GM12878 (cell line): ENCODE results near the gene LGMN. TPM values are rescaled to one million over a fixed set of nuclear protein-coding genes. Genes with fewer than 3 reads are reported as not detected.

Source experiments
- ATAC-seq: fragments of 200-7000 bp; cut with Tn5 transposase; 3 replicates; pipeline ENCODE4 v1.9.1; 2020; ENCODE audit warnings: mild to moderate bottlenecking, moderate library complexity
- BruUV-seq: library from RNA; stranded (reverse); fragments of 400-500 nt; replicated peaks from 2 replicates; lab custom pipeline; 2021; lab: Mats Ljungman, UMichigan
- CTCF ChIA-PET: fragments of 300-600 bp; sonication (Branson Sonifier 250); formaldehyde crosslinking; extraction: SDS; loops from one replicate; lab custom pipeline; 2021; ENCODE audit warnings: inconsistent platforms; lab: Yijun Ruan, JAX
- POLR2A ChIA-PET: fragments of 350-600 bp; formaldehyde crosslinking; extraction: SDS; loops from one replicate; lab custom pipeline; 2021; ENCODE audit warnings: inconsistent platforms; lab: Charles Lee
- RAD21 ChIA-PET: fragments of 300-600 bp; sonication (Branson Sonifier 250); formaldehyde crosslinking; loops from one replicate; lab custom pipeline; 2023; ENCODE audit warnings: antibody characterized with exemption; ENCODE audit not compliant: unreplicated experiment; lab: Charles Lee
- SMC1A ChIA-PET: fragments of 300-600 bp; sonication (Branson Sonifier 250); formaldehyde crosslinking; loops from one replicate; lab custom pipeline; 2023; ENCODE audit not compliant: unreplicated experiment, uncharacterized antibody; lab: Charles Lee
- DNase-seq: peaks from one replicate; pipeline ENCODE4 v3.0.0-alpha.2; 2011; ENCODE audit warnings: low read depth, low spot score
- FAIRE-seq: peaks from 3 replicates; lab custom pipeline; 2011; peaks lifted over from hg19 to GRCh38; lab: Jason Lieb, UNC
- H2AFZ ChIP-seq: 2 replicates; pipeline ENCODE4 v1.6.0; 2011; ENCODE audit warnings: low read depth, low read length, control low read depth; ENCODE audit not compliant: control insufficient read depth
- H3K27ac ChIP-seq: 2 replicates; pipeline ENCODE4 v1.5.1; 2011; ENCODE audit warnings: control low read depth; ENCODE audit not compliant: control insufficient read depth, insufficient read depth
- H3K27me3 ChIP-seq, 2 experiments: replicated peaks in 1 of 2; 2 replicates each; pipeline versions ENCODE4 v1.6.0 to v1.6.1; 2011; ENCODE audit warnings: low read length in 1 of 2; ENCODE audit not compliant: control insufficient read depth in 2 of 2, insufficient read depth in 2 of 2
- H3K36me3 ChIP-seq, 2 experiments: 2 replicates each; pipeline ENCODE4 v1.5.1; 2011; ENCODE audit warnings: low read length in 1 of 2; ENCODE audit not compliant: control insufficient read depth in 2 of 2, insufficient read depth in 2 of 2
- H3K4me1 ChIP-seq: 2 replicates; pipeline ENCODE4 v1.6.1; 2011; ENCODE audit warnings: mild to moderate bottlenecking, low read length, moderate library complexity, mixed read lengths; ENCODE audit not compliant: control insufficient read depth, insufficient read depth
- H3K4me2 ChIP-seq: 2 replicates; pipeline ENCODE4 v1.6.0; 2011; ENCODE audit warnings: control low read depth; ENCODE audit not compliant: control insufficient read depth, insufficient read depth
- H3K4me3 ChIP-seq: fragments of 200-600 bp; sonication (generic); 2 replicates; pipeline ENCODE4 v1.5.1; 2016
- H3K79me2 ChIP-seq: 2 replicates; pipeline ENCODE4 v1.6.0; 2011; ENCODE audit warnings: low read length; ENCODE audit not compliant: control insufficient read depth, insufficient read depth
- H3K9ac ChIP-seq: 2 replicates; pipeline ENCODE4 v1.8.0; 2011; ENCODE audit warnings: low read length, control low read depth, mixed read lengths; ENCODE audit not compliant: control insufficient read depth, insufficient read depth
- H3K9me3 ChIP-seq: replicated peaks from 3 replicates; pipeline ENCODE4 v1.5.1; 2011; ENCODE audit warnings: mild to moderate bottlenecking, low read length; ENCODE audit not compliant: control insufficient read depth, insufficient read depth
- H4K20me1 ChIP-seq: 2 replicates; pipeline ENCODE4 v1.6.0; 2011; ENCODE audit not compliant: control insufficient read depth, insufficient read depth
- ATF7 ChIP-seq: fragments of 450-650 bp; IDR thresholded peaks from 2 replicates; pipeline ENCODE4 v1.6.1; 2016; ENCODE audit warnings: low read depth, mild to moderate bottlenecking
- CEBPZ ChIP-seq: fragments of 150-350 bp; IDR thresholded peaks from 2 replicates; pipeline ENCODE4 v1.6.1; 2016; ENCODE audit warnings: low read depth, low read length
- CREM ChIP-seq: IDR thresholded peaks from 2 replicates; pipeline ENCODE4 v1.6.1; 2014; ENCODE audit warnings: antibody characterized with exemption, low read depth
- MXI1 ChIP-seq: fragments of 150-350 bp; IDR thresholded peaks from 2 replicates; pipeline ENCODE4 v1.6.1; 2011; ENCODE audit warnings: low read depth, mild to moderate bottlenecking, inconsistent platforms, low read length, improper control_type of control experiment
- NR2F1 ChIP-seq: fragments of 450-650 bp; conservative IDR thresholded peaks from 2 replicates; pipeline ENCODE4 v1.6.1; 2017; ENCODE audit warnings: mild to moderate bottlenecking
- NRF1 ChIP-seq: conservative IDR thresholded peaks from 2 replicates; pipeline ENCODE4 v1.6.1; 2011; ENCODE audit warnings: mild to moderate bottlenecking, low read depth, low read length, improper control_type of control experiment
- RELB ChIP-seq: fragments of 450-650 bp; IDR thresholded peaks from 2 replicates; pipeline ENCODE4 v1.6.1; 2017; ENCODE audit warnings: low read depth, mild to moderate bottlenecking, moderate library complexity
- TCF3 ChIP-seq: IDR thresholded peaks from 2 replicates; pipeline ENCODE4 v1.6.1; 2012; ENCODE audit warnings: low read depth, mild to moderate bottlenecking, low read length, borderline replicate concordance; ENCODE audit not compliant: insufficient read depth
- ZNF274 ChIP-seq: IDR thresholded peaks from one replicate; pipeline ENCODE4 v1.8.0; 2011; ENCODE audit not compliant: insufficient read length, insufficient read depth
- ZNF384 ChIP-seq: IDR thresholded peaks from 2 replicates; pipeline ENCODE4 v1.6.1; 2012; ENCODE audit warnings: low read depth, mild to moderate bottlenecking, low read length, improper control_type of control experiment, borderline replicate concordance
- ZNF687 ChIP-seq: fragments of 450-650 bp; IDR thresholded peaks from 2 replicates; pipeline ENCODE4 v1.6.1; 2017; ENCODE audit warnings: mild to moderate bottlenecking, moderate library complexity
- WGBS: methylation state at CpG from one replicate; pipeline ENCODE4 v1.1.6; 2016; ENCODE audit warnings: low lambda C conversion rate; ENCODE audit not compliant: insufficient replicate concordance, insufficient coverage; ENCODE audit errors: missing lambda C conversion rate; 5-methylcytosine and 5-hydroxymethylcytosine counted together
- in situ Hi-C: fragments of 300-500 bp; cut with MboI; formaldehyde crosslinking; loops from 9 replicates; pipeline ENCODE4 v1.14.3; 2018; ENCODE audit warnings: mixed read lengths
- intact Hi-C: fragments of 100-400 bp; cut with micrococcal nuclease; formaldehyde crosslinking; loops from one replicate; pipeline ENCODE4 v1.14.2; 2022; ENCODE audit not compliant: unreplicated experiment
- polyA plus RNA-seq, 11 experiments: library from polyadenylated mRNA; depleted of rRNA in 4 of 11; unstranded in 6 of 11; stranded (reverse) in 5 of 11; fragments of >200 nt; fragmentation: Nextera tagmentation in 4 of 11; fragmentation: Illumina TruSeq in 1 of 11; extraction: Ambion mirVana in 4 of 11; extraction: Trizol in 1 of 11; gene quantifications; 1 replicate in 1 of 11; 2 replicates in 10 of 11; pipeline versions ENCODE4 v1.2.1 to v1.2.3, GENCODE V29; 2011 to 2016; ENCODE audit warnings: inconsistent platforms in 2 of 11, missing spikeins in 2 of 11, low read depth in 1 of 11
- total RNA-seq, 4 experiments: library from RNA; depleted of rRNA in 3 of 4; stranded (reverse); fragments of >200 nt in 3 of 4; fragmentation: Illumina TruSeq in 1 of 4; extraction: Trizol in 1 of 4; gene quantifications; 2 replicates each; pipeline versions ENCODE4 v1.2.1 to v1.2.3, GENCODE V29; 2013 to 2021

Gene LGMN
- total and polyA plus RNA-seq, 10 of the 15 experiments (the other 5 are each of a cell fraction or from before 2014, with no cell fraction given), result 0.71 to 192 (median 3.9) TPM

GRCh38 chr14:92737619-92738188 lies 10.7 kb downstream of the LGMN start:
- Histone ChIP-seq H3K79me2 (no peaks in the 10 kb centered on the region; the same call in none of the 2 replicates), H3K9ac (no peak overlapping the region), H3K27ac (no peak overlapping the region), H2AFZ (no peak overlapping the region), H3K9me3 (peaks cover 2% of the 10 kb centered on the region; the same call in 1 of the 3 replicates), H3K4me1 (0 out of 2 replicates have a peak, but pooled peaks cover 2% of the 10 kb centered on the region), H3K27me3 (no peaks in the 10 kb centered on the region), H3K4me2 (no peak overlapping the region; the same call in 1 of the 2 replicates), H3K4me3 (no peak overlapping the region), H3K36me3 (no peaks in the 10 kb centered on the region; a peak in 1 of 4 replicates), H4K20me1 (no peaks in the 10 kb centered on the region)
- DNase-seq (no peak), ATAC-seq (peak; percentile 57), FAIRE-seq (no peak)
- intact Hi-C loops (no loop called here), in situ Hi-C loops (no loop called here)
- WGBS, result 76% methylated on average over 4 of the region's 4 CpGs
- RAD21 ChIA-PET, result no interaction called here
- no TSS peak for BruUV-seq
- POLR2A ChIA-PET, result no interaction called here
- SMC1A ChIA-PET, result no interaction called here
- CTCF ChIA-PET, result interaction anchor here (0.6 to 1.2 kb wide), 3 partner anchors 12 to 39 kb away, joined by 3 to 4 read pairs (median 3); no protein-coding TSS in a partner anchor
- TF ChIP-seq MXI1 (peak; percentile 11; the same call in 1 of the 2 replicates), ZNF384 (no peak), CREM (no peak), RELB (no peak), ZNF274 (no peak), NR2F1 (peak; percentile 77), CEBPZ (no peak), ATF7 (peak; percentile 81), NRF1 (no peak), ZNF687 (peak; percentile 36; the same call in 1 of the 2 replicates), TCF3 (no peak)
